Measurements from ENCODE around the gene OR10J5.
"Not testable (repeated sequence)": the region's sequence is repeated elsewhere in the genome, so short reads cannot be mapped to it uniquely, and the experiment has no call there.

The OR10J5 gene

GRCh38 chr1:159535907-159536306 is at the start of gene OR10J5:
Gene OR10J5, minus strand, starts transcription at chr1:159536007. Its CDS starts 0 bp downstream, at chr1:159536007.
- DNase-seq (ENCODE audit: low read depth, low spot score): no peak

GRCh38 chr1:159584536-159584935 is 48.7 kb upstream of the OR10J5 start:
- DNase-seq (ENCODE audit: low read depth, low spot score): no peak

- DNase-seq (ENCODE audit: low read depth, low spot score): no peak
Measured at GRCh38 chr1:159581422-159581821, 45.6 kb upstream of the OR10J5 start.

- DNase-seq (ENCODE audit: low read depth, low spot score): no peak
Measured at GRCh38 chr1:159580340-159580739, 44.5 kb upstream of the OR10J5 start.

GRCh38 chr1:159577446-159577845 is 41.6 kb upstream of the OR10J5 start:
- DNase-seq (ENCODE audit: low read depth, low spot score): no peak

- no peak for DNase-seq (ENCODE audit: low read depth, low spot score)
Measured at GRCh38 chr1:159562680-159563079, 26.9 kb upstream of the OR10J5 start.

- no peak for DNase-seq (ENCODE audit: low read depth, low spot score)
Measured at GRCh38 chr1:159561497-159561896, 25.7 kb upstream of the OR10J5 start.

- DNase-seq (ENCODE audit: low read depth, low spot score): no peak
Measured at GRCh38 chr1:159560599-159560998, 24.8 kb upstream of the OR10J5 start.

GRCh38 chr1:159556931-159557369 is 21.1 kb upstream of the OR10J5 start:
- no peak for DNase-seq (ENCODE audit: low read depth, low spot score)

- no peak for DNase-seq (ENCODE audit: low read depth, low spot score)
Measured at GRCh38 chr1:159554696-159555095, 18.9 kb upstream of the OR10J5 start.

GRCh38 chr1:159554261-159554660 is 18.5 kb upstream of the OR10J5 start:
- DNase-seq (ENCODE audit: low read depth, low spot score): no peak

- no peak for DNase-seq (ENCODE audit: low read depth, low spot score)
Measured at GRCh38 chr1:159548126-159548525, 12.3 kb upstream of the OR10J5 start.

- DNase-seq (ENCODE audit: low read depth, low spot score): no peak
Measured at GRCh38 chr1:159532922-159533321, 2.9 kb downstream of the OR10J5 start.

- not testable (repeated sequence) for DNase-seq (ENCODE audit: low read depth, low spot score)
Measured at GRCh38 chr1:159524792-159525191, 11.0 kb downstream of the OR10J5 start.

GRCh38 chr1:159510229-159510541 is 25.6 kb downstream of the OR10J5 start:
- no peak for DNase-seq (ENCODE audit: low read depth, low spot score)

- no peak for DNase-seq (ENCODE audit: low read depth, low spot score)
Measured at GRCh38 chr1:159509440-159510228, 26.2 kb downstream of the OR10J5 start.

GRCh38 chr1:159508951-159509350 is 26.9 kb downstream of the OR10J5 start:
- DNase-seq (ENCODE audit: low read depth, low spot score): no peak

GRCh38 chr1:159505676-159506075 is 30.1 kb downstream of the OR10J5 start:
- DNase-seq (ENCODE audit: low read depth, low spot score): no peak

- DNase-seq (ENCODE audit: low read depth, low spot score): no peak
Measured at GRCh38 chr1:159501082-159501481, 34.7 kb downstream of the OR10J5 start.

GRCh38 chr1:159494513-159495210 is 41.1 kb downstream of the OR10J5 start:
- DNase-seq (ENCODE audit: low read depth, low spot score): not testable (repeated sequence)

- DNase-seq (ENCODE audit: low read depth, low spot score): no peak
Measured at GRCh38 chr1:159493354-159493753, 42.5 kb downstream of the OR10J5 start.

GRCh38 chr1:159492575-159493323 is 43.1 kb downstream of the OR10J5 start:
- DNase-seq (ENCODE audit: low read depth, low spot score): no peak
